CMK (cell line): ENCODE results near the gene SIRT7.

Experiments
- DNase-seq: peaks from one replicate; pipeline ENCODE4 v3.0.0-alpha.2; 2010; ENCODE audit warnings: low read depth

SIRT7 gene

GRCh38 chr17:81863833-81864768 is 53.9 kb downstream of the SIRT7 start:
- no peak for DNase-seq

GRCh38 chr17:81863123-81863675 is 54.8 kb downstream of the SIRT7 start:
- no peak for DNase-seq
